DOHH2 (cell line): Measurements from ENCODE around the gene SDC1.

Experiments
- H3F3A ChIP-seq: fragments of 200-600 bp; sonication (generic), shearing (Covaris generic); 2 replicates; pipeline ENCODE4 v1.6.0; 2016; ENCODE audit warnings: antibody characterized with exemption, mild to moderate bottlenecking; ENCODE audit not compliant: control insufficient read depth, insufficient read depth
- H3K27ac ChIP-seq: fragments of 200-600 bp; sonication (generic); 2 replicates; pipeline ENCODE4 v1.5.1; 2014; ENCODE audit warnings: low read depth, mild to moderate bottlenecking, low read length, moderate library complexity
- H3K27me3 ChIP-seq: fragments of 200-600 bp; sonication (generic); 2 replicates; pipeline ENCODE4 v1.6.1; 2014; ENCODE audit warnings: mild to moderate bottlenecking, low read length, mixed read lengths; ENCODE audit not compliant: control insufficient read depth
- H3K36me3 ChIP-seq: fragments of 200-600 bp; sonication (generic); 2 replicates; pipeline ENCODE4 v1.6.1; 2014; ENCODE audit warnings: mild to moderate bottlenecking, low read length, moderate library complexity, mixed read lengths; ENCODE audit not compliant: control insufficient read depth
- H3K4me1 ChIP-seq: fragments of 200-600 bp; sonication (generic); 2 replicates; pipeline ENCODE4 v1.6.1; 2014; ENCODE audit warnings: mild to moderate bottlenecking, low read length, mixed read lengths; ENCODE audit not compliant: control insufficient read depth
- H3K4me2 ChIP-seq: fragments of 200-600 bp; sonication (generic); 2 replicates; pipeline ENCODE4 v1.6.0; 2014; ENCODE audit warnings: mild to moderate bottlenecking, low read length, moderate library complexity
- H3K4me3 ChIP-seq: fragments of 200-600 bp; sonication (generic); 2 replicates; pipeline ENCODE4 v1.5.1; 2014; ENCODE audit warnings: mild to moderate bottlenecking, low read length, mixed read lengths
- H3K79me2 ChIP-seq: fragments of 200-600 bp; sonication (generic); 2 replicates; pipeline ENCODE4 v1.6.1; 2014; ENCODE audit warnings: mild to moderate bottlenecking, low read length, mixed read lengths; ENCODE audit not compliant: control insufficient read depth
- H3K9me2 ChIP-seq: fragments of 200-600 bp; sonication (generic); replicated peaks from 2 replicates; pipeline ENCODE4 v1.6.1; 2014; ENCODE audit warnings: mild to moderate bottlenecking, low read length, mixed read lengths; ENCODE audit not compliant: control insufficient read depth
- H3K9me3 ChIP-seq: fragments of 200-600 bp; sonication (generic); 2 replicates; pipeline ENCODE4 v1.6.1; 2014; ENCODE audit warnings: antibody characterized with exemption, low read length, mixed read lengths; ENCODE audit not compliant: control insufficient read depth, insufficient read depth
- H4K20me1 ChIP-seq: fragments of 200-600 bp; sonication (generic); 2 replicates; pipeline ENCODE4 v1.6.0; 2014; ENCODE audit warnings: low read depth, mild to moderate bottlenecking, antibody characterized with exemption, low read length, moderate library complexity; ENCODE audit not compliant: control insufficient read depth, insufficient read depth
- EZH2phosphoT487 ChIP-seq: fragments of 200-600 bp; sonication (generic); IDR thresholded peaks from 2 replicates; pipeline ENCODE4 v1.6.1; 2017; ENCODE audit warnings: borderline replicate concordance, mild to moderate bottlenecking, antibody characterized with exemption, low read length, moderate library complexity, mixed read lengths
- TF ChIP-seq, protein P1 (sequence below): fragments of 200-600 bp; sonication (generic); IDR thresholded peaks from one replicate; pipeline ENCODE4 v1.5.1; 2014; ENCODE audit warnings: antibody characterized with exemption, mild to moderate bottlenecking, low read depth, low read length; ENCODE audit not compliant: poor library complexity, severe bottlenecking

The SDC1 gene

DNA sequence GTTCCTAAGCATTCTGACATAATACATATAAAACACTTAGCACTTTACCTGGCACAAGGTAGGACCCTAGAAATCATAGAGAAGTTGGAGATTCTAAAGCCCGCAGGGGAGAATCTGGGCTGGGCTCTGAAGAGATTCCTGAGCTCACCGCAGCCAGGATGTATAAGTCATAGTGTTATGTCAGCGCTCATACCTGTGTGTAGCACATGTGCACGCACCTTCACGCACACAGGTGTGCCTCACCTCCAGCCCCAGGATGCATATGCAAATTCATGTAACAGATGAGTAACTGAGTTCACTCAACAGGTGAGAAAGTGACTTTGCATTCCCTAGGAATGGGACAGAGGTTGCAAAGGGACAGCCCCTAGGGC, 7.9 kb upstream of the SDC1 start:
- Histone ChIP-seq H3K79me2 (no peaks in the 10 kb centered on the region), H3K4me3 (no peak overlapping the region), H3K27ac (no peak overlapping the region), H3K4me1 (no peaks in the 10 kb centered on the region), H3K9me3 (no peaks in the 10 kb centered on the region; the same call in 1 of the 2 replicates), H3K36me3 (no peaks in the 10 kb centered on the region), H3K27me3 (peaks cover 11% of the 10 kb centered on the region), H3K4me2 (no peak overlapping the region), H3F3A (no peaks in the 10 kb centered on the region), H4K20me1 (no peaks in the 10 kb centered on the region), H3K9me2 (no peaks in the 10 kb centered on the region)
- TF ChIP-seq, protein P1, sequence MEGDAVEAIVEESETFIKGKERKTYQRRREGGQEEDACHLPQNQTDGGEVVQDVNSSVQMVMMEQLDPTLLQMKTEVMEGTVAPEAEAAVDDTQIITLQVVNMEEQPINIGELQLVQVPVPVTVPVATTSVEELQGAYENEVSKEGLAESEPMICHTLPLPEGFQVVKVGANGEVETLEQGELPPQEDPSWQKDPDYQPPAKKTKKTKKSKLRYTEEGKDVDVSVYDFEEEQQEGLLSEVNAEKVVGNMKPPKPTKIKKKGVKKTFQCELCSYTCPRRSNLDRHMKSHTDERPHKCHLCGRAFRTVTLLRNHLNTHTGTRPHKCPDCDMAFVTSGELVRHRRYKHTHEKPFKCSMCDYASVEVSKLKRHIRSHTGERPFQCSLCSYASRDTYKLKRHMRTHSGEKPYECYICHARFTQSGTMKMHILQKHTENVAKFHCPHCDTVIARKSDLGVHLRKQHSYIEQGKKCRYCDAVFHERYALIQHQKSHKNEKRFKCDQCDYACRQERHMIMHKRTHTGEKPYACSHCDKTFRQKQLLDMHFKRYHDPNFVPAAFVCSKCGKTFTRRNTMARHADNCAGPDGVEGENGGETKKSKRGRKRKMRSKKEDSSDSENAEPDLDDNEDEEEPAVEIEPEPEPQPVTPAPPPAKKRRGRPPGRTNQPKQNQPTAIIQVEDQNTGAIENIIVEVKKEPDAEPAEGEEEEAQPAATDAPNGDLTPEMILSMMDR = no peak
- TF ChIP-seq EZH2phosphoT487 = no peak

DNA sequence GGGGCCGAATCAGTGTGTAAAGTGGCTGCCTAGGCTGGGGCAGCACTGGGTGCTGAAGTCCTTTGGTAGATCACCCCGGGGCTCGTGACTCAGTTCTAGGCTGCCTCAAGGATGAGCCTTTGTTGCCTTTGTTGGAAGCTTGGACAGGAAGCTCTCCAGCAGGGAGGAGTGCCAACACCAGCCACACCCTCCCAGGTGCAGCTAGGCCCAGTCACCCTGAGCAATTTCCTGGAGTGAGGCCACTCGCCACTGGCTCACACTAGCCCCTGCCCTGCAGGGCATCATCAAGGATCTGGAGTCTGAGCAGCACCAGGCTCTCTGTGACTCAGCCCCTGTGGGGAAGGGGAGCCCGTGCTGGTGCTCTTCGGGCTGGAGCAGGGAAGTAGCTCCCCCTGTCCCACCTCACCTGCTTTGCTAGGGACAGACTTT, 6.7 kb upstream of the SDC1 start:
- no peak overlapping the region for H3K27ac ChIP-seq
- no peaks in the 10 kb centered on the region for H3F3A ChIP-seq
- no peak overlapping the region for H3K4me2 ChIP-seq
- H3K4me1 ChIP-seq = no peaks in the 10 kb centered on the region
- no peak overlapping the region for H3K4me3 ChIP-seq
- TF ChIP-seq, protein P1 = no peak
- no peak for TF ChIP-seq EZH2phosphoT487
- no peaks in the 10 kb centered on the region for H3K36me3 ChIP-seq
- no peaks in the 10 kb centered on the region for H3K79me2 ChIP-seq
- no peaks in the 10 kb centered on the region for H3K9me3 ChIP-seq
- H3K9me2 ChIP-seq = no peaks in the 10 kb centered on the region
- H4K20me1 ChIP-seq = no peaks in the 10 kb centered on the region
- H3K27me3 ChIP-seq = peaks cover 8% of the 10 kb centered on the region; the same call in 1 of the 2 replicates

DNA sequence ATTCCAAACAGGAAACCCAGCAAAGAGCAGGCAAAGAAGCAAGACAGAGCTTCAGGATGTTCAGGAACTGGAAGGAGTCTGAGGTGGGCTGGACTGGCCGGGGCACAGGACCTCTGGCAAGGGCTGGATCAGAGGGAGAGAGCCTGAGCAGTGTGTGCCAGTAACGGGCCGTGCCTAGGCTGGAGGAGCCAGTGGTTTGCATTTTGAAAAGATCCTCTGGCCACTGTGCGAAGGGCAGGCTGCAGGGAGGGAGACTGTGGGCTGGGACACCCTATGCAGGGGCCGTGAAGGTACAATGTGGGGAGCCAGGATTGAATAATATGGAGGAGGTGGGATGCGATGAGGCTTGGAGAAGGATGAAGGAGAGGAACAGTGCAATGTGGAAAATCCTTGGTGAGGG, 6.2 kb upstream of the SDC1 start:
- no peak overlapping the region for H3K4me3 ChIP-seq
- H3K9me2 ChIP-seq = no peaks in the 10 kb centered on the region
- H3F3A ChIP-seq = no peaks in the 10 kb centered on the region
- no peaks in the 10 kb centered on the region for H3K79me2 ChIP-seq
- no peaks in the 10 kb centered on the region for H3K9me3 ChIP-seq
- H3K4me2 ChIP-seq = no peak overlapping the region
- no peaks in the 10 kb centered on the region for H3K36me3 ChIP-seq
- peaks cover 1% of the 10 kb centered on the region; the same call in 1 of the 2 replicates for H3K4me1 ChIP-seq
- no peak overlapping the region for H3K27ac ChIP-seq
- H4K20me1 ChIP-seq = no peaks in the 10 kb centered on the region
- H3K27me3 ChIP-seq = peaks cover 9% of the 10 kb centered on the region; the same call in 1 of the 2 replicates
- TF ChIP-seq, protein P1 = no peak
- TF ChIP-seq EZH2phosphoT487 = no peak

DNA sequence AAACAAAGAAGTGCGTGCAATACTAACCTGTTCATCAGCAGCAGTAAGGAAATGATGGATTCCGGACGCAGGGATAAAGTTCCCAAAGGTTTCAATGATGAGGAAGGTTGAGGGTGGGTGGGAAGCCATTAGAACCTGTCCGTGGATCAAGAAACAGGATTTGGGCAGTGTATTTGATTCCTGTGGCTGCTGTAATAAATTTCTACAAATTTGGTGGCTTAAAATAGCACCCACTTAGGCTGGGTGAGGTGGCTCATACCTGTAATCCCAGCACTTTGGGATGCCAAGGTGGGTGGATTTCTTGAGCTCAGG, 5.1 kb upstream of the SDC1 start:
- TF ChIP-seq, protein P1 = no peak
- no peak for TF ChIP-seq EZH2phosphoT487
- Histone ChIP-seq H3K9me3 (no peaks in the 10 kb centered on the region), H3F3A (no peaks in the 10 kb centered on the region), H3K4me1 (peaks cover 12% of the 10 kb centered on the region), H3K27ac (no peak overlapping the region), H3K27me3 (peaks cover 16% of the 10 kb centered on the region), H3K79me2 (no peaks in the 10 kb centered on the region), H3K4me3 (no peak overlapping the region), H3K4me2 (no peak overlapping the region), H4K20me1 (no peaks in the 10 kb centered on the region), H3K9me2 (no peaks in the 10 kb centered on the region), H3K36me3 (no peaks in the 10 kb centered on the region)
